ENCODE results near the gene TPRN. TPM values are rescaled to one million over a fixed set of nuclear protein-coding genes. Genes with fewer than 3 reads are reported as not detected.

The TPRN gene
- total RNA-seq, 1 experiment from 2014 or later = 43.1 TPM

DNA sequence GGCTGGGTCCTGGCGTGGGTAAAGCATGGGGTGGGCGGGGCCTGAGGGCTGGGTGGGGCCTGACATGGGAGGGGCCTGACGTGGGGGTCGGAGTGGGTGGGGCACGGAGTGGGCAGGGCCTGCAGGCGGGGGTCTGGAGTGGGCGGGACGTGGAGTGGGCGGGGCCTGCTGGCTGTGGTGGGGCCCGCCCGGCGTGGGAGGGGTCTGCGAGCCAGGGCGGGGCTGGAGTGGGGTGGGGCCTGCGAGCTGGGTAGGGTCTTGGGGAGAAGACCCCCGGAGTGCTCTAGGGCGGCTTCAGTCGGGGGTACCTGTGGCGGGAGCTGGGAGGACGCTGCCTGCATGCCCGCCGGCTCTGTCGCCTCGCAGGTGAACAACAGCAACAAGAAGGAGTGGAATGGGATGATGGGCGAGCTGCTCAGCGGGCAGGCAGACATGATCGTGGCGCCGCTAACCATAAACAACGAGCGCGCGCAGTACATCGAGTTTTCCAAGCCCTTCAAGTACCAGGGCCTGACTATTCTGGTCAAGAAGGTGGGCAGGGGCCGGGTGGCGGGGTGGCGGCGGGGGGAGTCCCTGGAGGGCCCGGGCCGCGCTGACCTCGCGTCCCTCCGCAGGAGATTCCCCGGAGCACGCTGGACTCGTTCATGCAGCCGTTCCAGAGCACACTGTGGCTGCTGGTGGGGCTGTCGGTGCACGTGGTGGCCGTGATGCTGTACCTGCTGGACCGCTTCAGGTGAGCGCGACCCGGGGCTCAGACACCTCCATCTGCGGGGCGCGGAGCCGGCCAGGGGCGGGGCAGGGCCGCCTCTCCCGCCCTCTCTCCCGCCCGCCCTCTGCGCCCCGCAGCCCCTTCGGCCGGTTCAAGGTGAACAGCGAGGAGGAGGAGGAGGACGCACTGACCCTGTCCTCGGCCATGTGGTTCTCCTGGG, 38.7 kb downstream of the TPRN start:
- ATAC-seq (peak; percentile 30), DNase-seq (ENCODE audit: low spot score) (peak; percentile 73)
- H3K27ac Mint-ChIP-seq = no peak overlapping the region
- no peaks in the 10 kb centered on the region for H3K9me3 Mint-ChIP-seq
- peaks cover 84% of the 10 kb centered on the region for H3K27me3 Mint-ChIP-seq (ENCODE audit: low read depth)
- ChIA-PET POLR2A (interaction anchor here (1.0 to 1.4 kb wide), 2 partner anchors 13 to 94 kb away, joined by 3 to 6 read pairs; no protein-coding TSS in a partner anchor), CTCF (interaction anchor here (0.6 to 3.7 kb wide), 16 partner anchors 12 to 520 kb away, joined by 3 to 40 read pairs (median 4); partner anchors contain the start of genes NPDC1, RNF208, RNF224 and SSNA1)
- H3K4me1 Mint-ChIP-seq = no peaks in the 10 kb centered on the region
- TF ChIP-seq NFE2L1 (CRISPR knock-in tag; IDR thresholded peaks at IDR 0.05) (no peak), ERG (CRISPR knock-in tag; IDR thresholded peaks at IDR 0.05) (no peak), ELF4 (CRISPR knock-in tag; IDR thresholded peaks at IDR 0.05; ENCODE audit: low read depth) (no peak), NR3C1 (CRISPR knock-in tag; conservative IDR thresholded peaks at IDR 0.05; ENCODE audit: low read depth) (no peak), E2F1 (CRISPR knock-in tag; IDR thresholded peaks at IDR 0.05) (no peak), GABPB1 (CRISPR knock-in tag; IDR thresholded peaks at IDR 0.05) (no peak), NR1H2 (CRISPR knock-in tag; IDR thresholded peaks at IDR 0.05) (no peak), ZBTB21 (CRISPR knock-in tag; IDR thresholded peaks at IDR 0.05; ENCODE audit: borderline replicate concordance) (no peak), OVOL2 (CRISPR knock-in tag; IDR thresholded peaks at IDR 0.05; ENCODE audit: borderline replicate concordance) (no peak), FOXP4 (CRISPR knock-in tag; IDR thresholded peaks at IDR 0.05) (no peak), ZNF671 (CRISPR knock-in tag; IDR thresholded peaks at IDR 0.05) (no peak), CTCF (IDR thresholded peaks at IDR 0.05) (no peak), TEAD4 (CRISPR knock-in tag; IDR thresholded peaks at IDR 0.05) (no peak), MAX (CRISPR knock-in tag; IDR thresholded peaks at IDR 0.05) (no peak)
- TF ChIP-seq, protein P1, sequence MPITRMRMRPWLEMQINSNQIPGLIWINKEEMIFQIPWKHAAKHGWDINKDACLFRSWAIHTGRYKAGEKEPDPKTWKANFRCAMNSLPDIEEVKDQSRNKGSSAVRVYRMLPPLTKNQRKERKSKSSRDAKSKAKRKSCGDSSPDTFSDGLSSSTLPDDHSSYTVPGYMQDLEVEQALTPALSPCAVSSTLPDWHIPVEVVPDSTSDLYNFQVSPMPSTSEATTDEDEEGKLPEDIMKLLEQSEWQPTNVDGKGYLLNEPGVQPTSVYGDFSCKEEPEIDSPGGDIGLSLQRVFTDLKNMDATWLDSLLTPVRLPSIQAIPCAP (CRISPR knock-in tag; IDR thresholded peaks at IDR 0.05) = no peak
- TF ChIP-seq, protein P2, sequence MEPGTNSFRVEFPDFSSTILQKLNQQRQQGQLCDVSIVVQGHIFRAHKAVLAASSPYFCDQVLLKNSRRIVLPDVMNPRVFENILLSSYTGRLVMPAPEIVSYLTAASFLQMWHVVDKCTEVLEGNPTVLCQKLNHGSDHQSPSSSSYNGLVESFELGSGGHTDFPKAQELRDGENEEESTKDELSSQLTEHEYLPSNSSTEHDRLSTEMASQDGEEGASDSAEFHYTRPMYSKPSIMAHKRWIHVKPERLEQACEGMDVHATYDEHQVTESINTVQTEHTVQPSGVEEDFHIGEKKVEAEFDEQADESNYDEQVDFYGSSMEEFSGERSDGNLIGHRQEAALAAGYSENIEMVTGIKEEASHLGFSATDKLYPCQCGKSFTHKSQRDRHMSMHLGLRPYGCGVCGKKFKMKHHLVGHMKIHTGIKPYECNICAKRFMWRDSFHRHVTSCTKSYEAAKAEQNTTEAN (CRISPR knock-in tag; IDR thresholded peaks at IDR 0.05) = no peak
- TF ChIP-seq, protein P3, sequence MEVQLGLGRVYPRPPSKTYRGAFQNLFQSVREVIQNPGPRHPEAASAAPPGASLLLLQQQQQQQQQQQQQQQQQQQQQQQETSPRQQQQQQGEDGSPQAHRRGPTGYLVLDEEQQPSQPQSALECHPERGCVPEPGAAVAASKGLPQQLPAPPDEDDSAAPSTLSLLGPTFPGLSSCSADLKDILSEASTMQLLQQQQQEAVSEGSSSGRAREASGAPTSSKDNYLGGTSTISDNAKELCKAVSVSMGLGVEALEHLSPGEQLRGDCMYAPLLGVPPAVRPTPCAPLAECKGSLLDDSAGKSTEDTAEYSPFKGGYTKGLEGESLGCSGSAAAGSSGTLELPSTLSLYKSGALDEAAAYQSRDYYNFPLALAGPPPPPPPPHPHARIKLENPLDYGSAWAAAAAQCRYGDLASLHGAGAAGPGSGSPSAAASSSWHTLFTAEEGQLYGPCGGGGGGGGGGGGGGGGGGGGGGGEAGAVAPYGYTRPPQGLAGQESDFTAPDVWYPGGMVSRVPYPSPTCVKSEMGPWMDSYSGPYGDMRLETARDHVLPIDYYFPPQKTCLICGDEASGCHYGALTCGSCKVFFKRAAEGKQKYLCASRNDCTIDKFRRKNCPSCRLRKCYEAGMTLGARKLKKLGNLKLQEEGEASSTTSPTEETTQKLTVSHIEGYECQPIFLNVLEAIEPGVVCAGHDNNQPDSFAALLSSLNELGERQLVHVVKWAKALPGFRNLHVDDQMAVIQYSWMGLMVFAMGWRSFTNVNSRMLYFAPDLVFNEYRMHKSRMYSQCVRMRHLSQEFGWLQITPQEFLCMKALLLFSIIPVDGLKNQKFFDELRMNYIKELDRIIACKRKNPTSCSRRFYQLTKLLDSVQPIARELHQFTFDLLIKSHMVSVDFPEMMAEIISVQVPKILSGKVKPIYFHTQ (CRISPR knock-in tag; IDR thresholded peaks at IDR 0.05) = no peak
- peak overlapping the region; percentile 68 for H3K4me3 Mint-ChIP-seq
- H3K36me3 Mint-ChIP-seq = no peaks in the 10 kb centered on the region

Data from WTC11 (cell line).